ENCODE results near the gene SPIN1. TPM values are rescaled to one million over a fixed set of nuclear protein-coding genes. Genes with fewer than 3 reads are reported as not detected.

Gene SPIN1
- total and polyA plus RNA-seq, 2 of the 8 experiments (the other 6 are each of a cell fraction or from before 2014, with no cell fraction given), result 69.9 to 139 TPM

- TF ChIP-seq SP4 (IDR thresholded peaks at IDR 0.05; ENCODE audit: low read length), result no peak
- TF ChIP-seq EZH2 (IDR thresholded peaks at IDR 0.05; ENCODE audit: low read depth, low read length, severe bottlenecking), result no peak
- no peak for TF ChIP-seq KDM1A (IDR thresholded peaks at IDR 0.05; ENCODE audit: borderline replicate concordance, low read length)
- no peak for TF ChIP-seq MAX (IDR thresholded peaks at IDR 0.05)
Measured at GRCh38 chr9:88411471-88411870, 23.2 kb downstream of the SPIN1 start (continued).
